NCI-H226 (cell line): Measurements from ENCODE around the gene MCF2L.
"Not testable (repeated sequence)": the region's sequence is repeated elsewhere in the genome, so short reads cannot be mapped to it uniquely, and the experiment has no call there.

Experiments used
- DNase-seq: peaks from one replicate; pipeline ENCODE4 v3.0.0-alpha.2; 2015

The MCF2L gene

GRCh38 chr13:113018676-113019465 lies 49.9 kb downstream of the MCF2L start:
- no peak for DNase-seq

GRCh38 chr13:113020323-113021080 lies 51.5 kb downstream of the MCF2L start:
- DNase-seq = no peak

GRCh38 chr13:113021391-113021790 lies 52.4 kb downstream of the MCF2L start:
- DNase-seq = no peak

- DNase-seq = no peak
Observed at GRCh38 chr13:113021811-113022210, 52.8 kb downstream of the MCF2L start.

GRCh38 chr13:113022391-113022744 lies 53.4 kb downstream of the MCF2L start:
- no peak for DNase-seq

GRCh38 chr13:113022745-113023574 lies 53.9 kb downstream of the MCF2L start:
- DNase-seq = no peak

- no peak for DNase-seq
Observed at GRCh38 chr13:113023694-113024430, 54.8 kb downstream of the MCF2L start.

- DNase-seq = no peak
Observed at GRCh38 chr13:113024466-113024865, 55.5 kb downstream of the MCF2L start.

- no peak for DNase-seq
Observed at GRCh38 chr13:113026391-113026910, 57.4 kb downstream of the MCF2L start.

GRCh38 chr13:113027095-113027494 lies 58.1 kb downstream of the MCF2L start:
- DNase-seq = no peak

GRCh38 chr13:113027566-113027965 lies 58.6 kb downstream of the MCF2L start:
- DNase-seq = no peak

- DNase-seq = no peak
Observed at GRCh38 chr13:113028336-113029060, 59.5 kb downstream of the MCF2L start.

GRCh38 chr13:113029061-113029445 lies 60.0 kb downstream of the MCF2L start:
- no peak for DNase-seq

GRCh38 chr13:113029487-113030258 lies 60.7 kb downstream of the MCF2L start:
- DNase-seq = no peak

- DNase-seq = not testable (repeated sequence)
Observed at GRCh38 chr13:113030259-113030640, 61.2 kb downstream of the MCF2L start.

- DNase-seq = no peak
Observed at GRCh38 chr13:113031465-113031864, 62.5 kb downstream of the MCF2L start.

GRCh38 chr13:113032291-113032690 lies 63.3 kb downstream of the MCF2L start:
- DNase-seq = no peak

- DNase-seq = no peak
Observed at GRCh38 chr13:113033054-113033850, 64.2 kb downstream of the MCF2L start.

- DNase-seq = peak; percentile 16
Observed at GRCh38 chr13:113034451-113035212, 65.6 kb downstream of the MCF2L start.
